Ascending aorta (tissue), 2 donors: ENCODE measurements around the gene CBLB. TPM values are rescaled to one million over a fixed set of nuclear protein-coding genes. Genes with fewer than 3 reads are reported as not detected.

Experiments used
- DNase-seq, 2 donors: peaks; one replicate each; pipeline ENCODE4 v3.0.0-alpha.2; 2019; ENCODE audit warnings: low spot score in 2 of 2
- H3K27ac ChIP-seq, 2 donors: fragments of 200-600 bp; sonication (generic); one replicate each; pipeline ENCODE4 v1.5.1; 2016 to 2017; ENCODE audit warnings: mild to moderate bottlenecking in 1 of 2
- H3K27me3 ChIP-seq: fragments of 200-600 bp; sonication (generic); one replicate; pipeline ENCODE4 v1.5.1; 2017
- H3K36me3 ChIP-seq, 2 donors: fragments of 200-600 bp; sonication (generic); one replicate each; pipeline ENCODE4 v1.5.1; 2016
- H3K4me1 ChIP-seq, 2 donors: fragments of 200-600 bp; sonication (generic); one replicate each; pipeline ENCODE4 v1.5.1; 2016 to 2017; ENCODE audit warnings: mild to moderate bottlenecking in 1 of 2
- H3K4me3 ChIP-seq, 2 donors: fragments of 200-600 bp; sonication (generic); one replicate each; pipeline ENCODE4 v1.5.1; 2016 to 2017; ENCODE audit warnings: mild to moderate bottlenecking in 1 of 2
- H3K9me3 ChIP-seq, 2 donors: fragments of 200-600 bp; sonication (generic); one replicate each; pipeline ENCODE4 v1.5.1; 2016
- CTCF ChIP-seq, 3 experiments: fragments of 200-600 bp in 2 of 3; fragments of 450-650 bp in 1 of 3; sonication (generic) in 2 of 3; IDR thresholded peaks; one replicate each; pipeline ENCODE4 v1.5.1; 2016 to 2019; ENCODE audit warnings: antibody characterized with exemption in 3 of 3, mild to moderate bottlenecking in 1 of 3, moderate library complexity in 1 of 3
- intact Hi-C: fragments of 100-400 bp; cut with DNase I; formaldehyde crosslinking; loops from one replicate; pipeline ENCODE4 v1.15.1; 2023
- total RNA-seq: library from RNA; depleted of rRNA; stranded (reverse); fragments of >200 nt; gene quantifications from one replicate; pipeline ENCODE4 v1.1.0, GENCODE V29; 2016

Gene CBLB
- total RNA-seq, 1 donor from 2014 or later: 30.0 TPM

- DNase-seq: no peak
- intact Hi-C loops: no loop called here
- TF ChIP-seq CTCF (IDR thresholded peaks at IDR 0.05): no peak
- Histone ChIP-seq H3K27ac (peak overlapping the region; percentile 42 to 61), H3K36me3 (peaks cover 0 to 6% of the 10 kb centered on the region in 2 donors), H3K4me1 (peaks cover 6 to 17% of the 10 kb centered on the region in 2 donors), H3K4me3 (no peak overlapping the region), H3K9me3 (no peaks in the 10 kb centered on the region), H3K27me3 (no peaks in the 10 kb centered on the region)
Measured at GRCh38 chr3:105746231-105746996, 122.4 kb downstream of the CBLB start.

- intact Hi-C loops: no loop called here
- Histone ChIP-seq H3K27me3 (no peaks in the 10 kb centered on the region), H3K4me3 (no peak overlapping the region), H3K9me3 (no peaks in the 10 kb centered on the region), H3K27ac (no peak overlapping the region), H3K36me3 (peaks cover 0 to 6% of the 10 kb centered on the region in 2 donors), H3K4me1 (peaks cover 6 to 17% of the 10 kb centered on the region in 2 donors)
- TF ChIP-seq CTCF (IDR thresholded peaks at IDR 0.05): no peak
- no peak for DNase-seq
Measured at GRCh38 chr3:105745046-105745445, 123.8 kb downstream of the CBLB start.

- Histone ChIP-seq H3K4me1 (peaks cover 6 to 17% of the 10 kb centered on the region in 2 donors), H3K27me3 (no peaks in the 10 kb centered on the region), H3K4me3 (no peak overlapping the region), H3K27ac (no peak overlapping the region), H3K36me3 (peaks cover 3 to 14% of the 10 kb centered on the region in 2 donors), H3K9me3 (no peaks in the 10 kb centered on the region)
- DNase-seq: no peak
- TF ChIP-seq CTCF (IDR thresholded peaks at IDR 0.05): no peak
- intact Hi-C loops: no loop called here
Measured at GRCh38 chr3:105744202-105744601, 124.6 kb downstream of the CBLB start.

GRCh38 chr3:105733356-105733755, 135.5 kb downstream of the CBLB start:
- H3K27me3 ChIP-seq: no peaks in the 10 kb centered on the region
- no peak for TF ChIP-seq CTCF (IDR thresholded peaks at IDR 0.05)
- H3K4me1 ChIP-seq: peaks cover 0 to 14% of the 10 kb centered on the region in 2 donors
- DNase-seq: no peak
- H3K36me3 ChIP-seq: peaks cover 6 to 13% of the 10 kb centered on the region in 2 donors
- no peak overlapping the region for H3K4me3 ChIP-seq
- intact Hi-C loops: loop anchor here (10.0 kb wide), 2 partner anchors 51 to 131 kb away; partner anchors contain the start of gene CBLB
- no peak overlapping the region for H3K27ac ChIP-seq
- no peaks in the 10 kb centered on the region for H3K9me3 ChIP-seq

- no peak for TF ChIP-seq CTCF (IDR thresholded peaks at IDR 0.05)
- intact Hi-C loops: loop anchor here (10.0 kb wide), 2 partner anchors 53 to 133 kb away; partner anchors contain the start of gene CBLB
- H3K36me3 ChIP-seq: peaks cover 6 to 22% of the 10 kb centered on the region in 2 donors
- H3K27me3 ChIP-seq: no peaks in the 10 kb centered on the region
- DNase-seq: no peak
- peaks cover 0 to 15% of the 10 kb centered on the region in 2 donors for H3K4me1 ChIP-seq
- H3K4me3 ChIP-seq: no peak overlapping the region
- no peak overlapping the region for H3K27ac ChIP-seq
- H3K9me3 ChIP-seq: no peaks in the 10 kb centered on the region
Measured at GRCh38 chr3:105731686-105732085, 137.1 kb downstream of the CBLB start.
